SU-DHL-6 (cell line): ENCODE measurements around the gene MICAL3.

Experiments used
- H2AFZ ChIP-seq: fragments of 200-600 bp; sonication (generic); 2 replicates; pipeline ENCODE4 v1.6.1; 2014; ENCODE audit warnings: low read depth, mild to moderate bottlenecking, moderate library complexity, mixed read lengths, antibody characterized with exemption, low read length; ENCODE audit not compliant: severe bottlenecking
- H3F3A ChIP-seq: fragments of 200-600 bp; shearing (Covaris generic); 2 replicates; pipeline ENCODE4 v1.6.0; 2016; ENCODE audit warnings: antibody characterized with exemption, mild to moderate bottlenecking; ENCODE audit not compliant: insufficient read depth
- H3K27ac ChIP-seq: fragments of 200-600 bp; sonication (generic); 2 replicates; pipeline ENCODE4 v1.5.1; 2016; ENCODE audit warnings: low read depth, mild to moderate bottlenecking, low read length, moderate library complexity, mixed read lengths
- H3K27me3 ChIP-seq: fragments of 200-600 bp; sonication (generic), shearing (Covaris generic); 2 replicates; pipeline ENCODE4 v1.6.0; 2014; ENCODE audit warnings: mild to moderate bottlenecking, low read length
- H3K36me3 ChIP-seq: fragments of 200-600 bp; sonication (generic); 2 replicates; pipeline ENCODE4 v1.6.1; 2014; ENCODE audit warnings: mild to moderate bottlenecking, low read length, mixed read lengths
- H3K4me2 ChIP-seq: fragments of 300-600, 200-600 bp; shearing (Covaris generic), sonication (generic); 2 replicates; pipeline ENCODE4 v1.6.0; 2014; ENCODE audit warnings: low read length, low read depth, mild to moderate bottlenecking; ENCODE audit not compliant: poor library complexity, severe bottlenecking
- H3K4me3 ChIP-seq: fragments of 200-600 bp; sonication (generic); 2 replicates; pipeline ENCODE4 v1.5.1; 2014; ENCODE audit warnings: antibody characterized with exemption, low read length, mild to moderate bottlenecking, mixed read lengths; ENCODE audit not compliant: insufficient read depth, poor library complexity, severe bottlenecking
- H3K79me2 ChIP-seq: fragments of 200-600 bp; sonication (generic); 2 replicates; pipeline ENCODE4 v1.6.1; 2014; ENCODE audit warnings: mild to moderate bottlenecking, low read length, moderate library complexity; ENCODE audit not compliant: insufficient read depth
- H3K9ac ChIP-seq: fragments of 200-600 bp; sonication (generic); 2 replicates; pipeline ENCODE4 v1.7.0; 2014; ENCODE audit warnings: mild to moderate bottlenecking, low read length
- H3K9me2 ChIP-seq: fragments of 200-600 bp; sonication (generic); replicated peaks from 2 replicates; pipeline ENCODE4 v1.6.1; 2014; ENCODE audit warnings: low read length; ENCODE audit not compliant: insufficient read depth
- H3K9me3 ChIP-seq: fragments of 200-600 bp; sonication (generic); 2 replicates; pipeline ENCODE4 v1.6.1; 2014; ENCODE audit warnings: low read length, mixed read lengths; ENCODE audit not compliant: insufficient read depth
- H4K20me1 ChIP-seq: fragments of 200-600 bp; sonication (generic); 2 replicates; pipeline ENCODE4 v1.6.1; 2014; ENCODE audit warnings: low read depth, mild to moderate bottlenecking, antibody characterized with exemption, low read length, moderate library complexity, mixed read lengths
- EZH2phosphoT487 ChIP-seq: fragments of 200-600 bp; sonication (generic), shearing (Covaris generic); conservative IDR thresholded peaks from 2 replicates; pipeline ENCODE4 v1.6.1; 2018; ENCODE audit warnings: mild to moderate bottlenecking, antibody characterized with exemption, low read length, moderate library complexity, mixed read lengths
- TF ChIP-seq, protein P1 (sequence below): fragments of 200-600 bp; sonication (generic); IDR thresholded peaks from one replicate; pipeline ENCODE4 v1.5.1; 2017; ENCODE audit warnings: antibody characterized with exemption, mild to moderate bottlenecking, low read length, moderate library complexity; ENCODE audit not compliant: insufficient read depth, poor library complexity, severe bottlenecking

Gene MICAL3

GRCh38 chr22:17897858-17898257, 126.5 kb downstream of the MICAL3 start:
- H3K27ac ChIP-seq, result no peak overlapping the region
- H3K4me3 ChIP-seq, result no peak overlapping the region
- no peak overlapping the region for H2AFZ ChIP-seq
- no peaks in the 10 kb centered on the region for H3F3A ChIP-seq
- H4K20me1 ChIP-seq, result no peaks in the 10 kb centered on the region
- H3K9me3 ChIP-seq, result no peaks in the 10 kb centered on the region
- H3K9me2 ChIP-seq, result no peaks in the 10 kb centered on the region
- H3K9ac ChIP-seq, result no peak overlapping the region
- H3K36me3 ChIP-seq, result no peaks in the 10 kb centered on the region
- TF ChIP-seq EZH2phosphoT487, result no peak
- no peak overlapping the region for H3K4me2 ChIP-seq
- H3K27me3 ChIP-seq, result no peaks in the 10 kb centered on the region
- no peaks in the 10 kb centered on the region for H3K79me2 ChIP-seq

- Histone ChIP-seq H2AFZ (no peak overlapping the region), H3K9me3 (no peaks in the 10 kb centered on the region), H3K9ac (no peak overlapping the region), H3K4me3 (no peak overlapping the region), H3K27me3 (no peaks in the 10 kb centered on the region), H3K27ac (no peak overlapping the region), H3K4me2 (no peak overlapping the region), H3K79me2 (no peaks in the 10 kb centered on the region), H3K9me2 (no peaks in the 10 kb centered on the region), H3F3A (no peaks in the 10 kb centered on the region), H4K20me1 (no peaks in the 10 kb centered on the region), H3K36me3 (no peaks in the 10 kb centered on the region)
- no peak for TF ChIP-seq EZH2phosphoT487
- TF ChIP-seq, protein P1, sequence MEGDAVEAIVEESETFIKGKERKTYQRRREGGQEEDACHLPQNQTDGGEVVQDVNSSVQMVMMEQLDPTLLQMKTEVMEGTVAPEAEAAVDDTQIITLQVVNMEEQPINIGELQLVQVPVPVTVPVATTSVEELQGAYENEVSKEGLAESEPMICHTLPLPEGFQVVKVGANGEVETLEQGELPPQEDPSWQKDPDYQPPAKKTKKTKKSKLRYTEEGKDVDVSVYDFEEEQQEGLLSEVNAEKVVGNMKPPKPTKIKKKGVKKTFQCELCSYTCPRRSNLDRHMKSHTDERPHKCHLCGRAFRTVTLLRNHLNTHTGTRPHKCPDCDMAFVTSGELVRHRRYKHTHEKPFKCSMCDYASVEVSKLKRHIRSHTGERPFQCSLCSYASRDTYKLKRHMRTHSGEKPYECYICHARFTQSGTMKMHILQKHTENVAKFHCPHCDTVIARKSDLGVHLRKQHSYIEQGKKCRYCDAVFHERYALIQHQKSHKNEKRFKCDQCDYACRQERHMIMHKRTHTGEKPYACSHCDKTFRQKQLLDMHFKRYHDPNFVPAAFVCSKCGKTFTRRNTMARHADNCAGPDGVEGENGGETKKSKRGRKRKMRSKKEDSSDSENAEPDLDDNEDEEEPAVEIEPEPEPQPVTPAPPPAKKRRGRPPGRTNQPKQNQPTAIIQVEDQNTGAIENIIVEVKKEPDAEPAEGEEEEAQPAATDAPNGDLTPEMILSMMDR, result no peak
Observed at GRCh38 chr22:17897426-17897825, 126.9 kb downstream of the MICAL3 start.

- H3K27ac ChIP-seq, result no peak overlapping the region
- no peaks in the 10 kb centered on the region for H3K36me3 ChIP-seq
- H3K9me2 ChIP-seq, result no peaks in the 10 kb centered on the region
Observed at GRCh38 chr22:17896586-17896985, 127.8 kb downstream of the MICAL3 start.

DNA sequence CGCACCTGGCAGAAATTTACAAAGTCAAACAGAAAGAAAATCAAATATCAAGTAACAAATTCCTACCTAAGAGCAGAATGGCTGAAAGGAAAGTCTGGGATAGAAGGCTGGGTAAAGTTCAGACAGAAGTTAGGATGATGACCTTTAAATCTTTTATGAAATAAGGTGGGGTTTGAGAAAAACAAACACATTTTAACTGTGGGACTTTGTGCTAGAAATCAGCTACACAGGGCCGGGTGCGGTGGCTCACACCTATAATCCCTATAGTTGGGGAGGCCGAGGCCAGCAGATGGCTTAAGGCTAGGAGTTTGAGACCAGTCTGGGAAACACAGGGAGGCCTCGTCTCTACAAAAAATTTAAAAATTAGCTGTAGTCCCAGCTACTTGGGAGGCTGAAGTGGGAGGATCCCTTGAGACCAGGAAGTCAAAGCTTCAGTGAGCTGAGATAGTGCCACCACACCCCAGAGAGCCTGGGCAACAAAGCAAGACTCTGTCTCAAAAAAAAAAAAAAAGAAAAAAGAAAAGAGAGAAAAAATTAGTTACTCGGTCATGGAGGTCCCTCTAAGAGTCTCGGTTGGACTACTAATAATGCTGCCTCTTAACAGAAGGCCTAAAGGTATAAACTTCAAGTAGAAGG, 130.3 kb downstream of the MICAL3 start:
- H4K20me1 ChIP-seq, result no peaks in the 10 kb centered on the region
- H3K79me2 ChIP-seq, result no peaks in the 10 kb centered on the region
- no peak overlapping the region for H3K4me2 ChIP-seq
- TF ChIP-seq EZH2phosphoT487, result no peak
- TF ChIP-seq, protein P1, result no peak
- no peaks in the 10 kb centered on the region for H3K36me3 ChIP-seq
- H3K9me3 ChIP-seq, result no peaks in the 10 kb centered on the region
- H3F3A ChIP-seq, result no peaks in the 10 kb centered on the region
- H2AFZ ChIP-seq, result no peak overlapping the region
- H3K4me3 ChIP-seq, result no peak overlapping the region
- no peaks in the 10 kb centered on the region for H3K27me3 ChIP-seq
- no peak overlapping the region for H3K9ac ChIP-seq
- no peaks in the 10 kb centered on the region for H3K9me2 ChIP-seq
- H3K27ac ChIP-seq, result no peak overlapping the region

More at GRCh38 chr22:17896586-17896985, 127.8 kb downstream of the MICAL3 start:
- Histone ChIP-seq H3K27me3 (no peaks in the 10 kb centered on the region), H3K4me2 (no peak overlapping the region), H3F3A (no peaks in the 10 kb centered on the region), H3K79me2 (no peaks in the 10 kb centered on the region), H4K20me1 (no peaks in the 10 kb centered on the region), H2AFZ (no peak overlapping the region), H3K9me3 (no peaks in the 10 kb centered on the region), H3K4me3 (no peak overlapping the region), H3K9ac (no peak overlapping the region)
- TF ChIP-seq EZH2phosphoT487, result no peak
- TF ChIP-seq, protein P1, result no peak
